ENCODE results near the gene CDC42SE1. TPM values are rescaled to one million over a fixed set of nuclear protein-coding genes. Genes with fewer than 3 reads are reported as not detected.
"Not testable (repeated sequence)": the region's sequence is repeated elsewhere in the genome, so short reads cannot be mapped to it uniquely, and the experiment has no call there.

Gene CDC42SE1, protein sequence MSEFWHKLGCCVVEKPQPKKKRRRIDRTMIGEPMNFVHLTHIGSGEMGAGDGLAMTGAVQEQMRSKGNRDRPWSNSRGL
- 47.6 and 54.9 TPM in 2 replicates for total RNA-seq (2014; rRNA removed; shearing (Covaris generic); ENCODE audit: low replicate concordance)

GRCh38 chr1:151059109-151060006 is at the start of gene CDC42SE1:
Gene CDC42SE1, minus strand, starts transcription at chr1:151059622. Its CDS starts 3,892 bp downstream, at chr1:151055730.
- in situ Hi-C loops (cut with HindIII; ENCODE audit: low pct_unique_long_range_greater_than_20kb, low sequenced_read_pairs), result no loop called here
- DNase-seq (ENCODE audit: low read depth), result peak; percentile 84

DNA sequence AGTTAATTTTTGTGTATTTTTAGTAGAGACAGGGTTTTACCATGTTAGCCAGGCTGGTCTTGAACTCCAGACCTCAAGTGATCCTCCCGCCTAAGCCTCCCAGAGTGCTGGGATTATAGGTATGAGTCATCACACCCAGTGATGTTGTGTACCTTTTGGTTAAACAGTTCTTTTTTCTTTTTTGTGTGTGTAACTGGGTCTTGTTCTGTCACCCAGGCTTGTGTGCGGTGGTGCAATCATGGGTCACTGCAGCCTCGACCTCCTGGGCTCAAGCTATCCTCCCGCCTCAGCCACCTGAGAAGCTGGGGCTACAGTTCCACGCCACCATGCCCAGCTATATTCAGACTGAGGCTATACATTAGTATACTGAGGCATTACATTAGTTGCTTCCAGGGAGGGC is 48.9 kb upstream of the CDC42SE1 start:
- no peak for DNase-seq (ENCODE audit: low read depth)
- in situ Hi-C loops (cut with HindIII; ENCODE audit: low pct_unique_long_range_greater_than_20kb, low sequenced_read_pairs), result no loop called here

DNA sequence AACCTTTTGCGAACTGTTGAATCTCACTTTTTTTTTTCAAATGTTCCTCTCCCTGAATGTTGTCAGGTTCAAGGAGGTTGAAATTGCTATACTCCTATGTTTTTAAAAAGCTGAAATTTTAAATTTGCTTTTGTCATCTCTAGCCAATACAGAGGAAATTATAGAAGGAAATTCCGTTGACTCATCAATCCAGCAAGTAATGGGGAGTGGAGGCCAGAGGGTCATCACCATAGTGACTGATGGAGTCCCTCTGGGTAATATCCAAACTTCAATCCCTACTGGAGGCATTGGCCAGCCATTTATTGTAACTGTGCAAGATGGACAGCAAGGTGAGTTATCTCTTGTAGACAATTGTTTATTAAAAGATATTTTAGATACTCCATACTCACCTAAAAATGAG is 47.5 kb upstream of the CDC42SE1 start:
- no peak for DNase-seq (ENCODE audit: low read depth)
- in situ Hi-C loops (cut with HindIII; ENCODE audit: low pct_unique_long_range_greater_than_20kb, low sequenced_read_pairs), result no loop called here

DNA sequence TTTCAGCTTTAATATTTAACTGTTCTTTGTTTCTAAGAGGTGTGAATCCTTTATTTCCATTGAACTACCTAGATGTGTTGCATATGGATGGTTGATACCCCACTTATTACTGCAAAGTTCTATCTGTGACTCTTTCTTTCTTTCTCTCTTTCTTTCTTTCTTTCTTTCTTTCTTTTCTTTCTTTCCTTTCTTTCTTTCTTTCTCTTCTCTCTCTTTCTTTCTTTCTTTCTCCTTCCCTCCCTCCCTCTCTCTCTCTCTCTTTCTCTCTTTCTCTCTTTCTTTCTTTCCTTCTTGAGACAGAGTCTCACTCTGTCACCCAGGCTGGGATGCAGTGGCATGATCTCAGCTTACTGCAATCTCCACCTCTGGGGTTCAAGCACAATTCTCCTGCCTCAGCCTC is 45.2 kb upstream of the CDC42SE1 start:
- no peak for DNase-seq (ENCODE audit: low read depth)
- in situ Hi-C loops (cut with HindIII; ENCODE audit: low pct_unique_long_range_greater_than_20kb, low sequenced_read_pairs), result no loop called here

- in situ Hi-C loops (cut with HindIII; ENCODE audit: low pct_unique_long_range_greater_than_20kb, low sequenced_read_pairs), result loop anchor here (10.0 kb wide), 1 partner anchor 147 kb away; no protein-coding TSS in a partner anchor
- no peak for DNase-seq (ENCODE audit: low read depth)
These were observed 38.7 kb upstream of the CDC42SE1 start for GRCh38 chr1:151098126-151098525.

DNA sequence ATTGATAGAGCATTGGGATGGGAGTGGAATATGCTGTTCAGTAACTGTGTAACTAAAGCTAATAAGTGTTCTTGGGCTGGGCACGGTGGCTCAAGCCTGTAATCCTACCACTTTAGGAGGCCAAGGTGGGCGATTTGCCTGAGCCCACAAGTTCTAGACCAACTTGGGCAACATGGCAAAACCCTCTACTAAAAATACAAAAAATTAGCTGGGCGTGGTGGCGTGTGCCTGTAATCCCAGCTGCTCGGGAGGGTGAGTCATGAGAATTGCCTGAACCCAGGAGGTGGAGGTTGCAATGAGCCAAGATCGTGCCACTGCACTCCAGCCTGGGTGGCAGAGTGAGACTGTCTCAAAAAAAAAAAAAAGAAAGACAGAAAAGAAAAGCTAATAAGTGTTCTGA is 38.0 kb upstream of the CDC42SE1 start:
- in situ Hi-C loops (cut with HindIII; ENCODE audit: low pct_unique_long_range_greater_than_20kb, low sequenced_read_pairs), result loop anchor here (10.0 kb wide), 1 partner anchor 147 kb away; no protein-coding TSS in a partner anchor

DNA sequence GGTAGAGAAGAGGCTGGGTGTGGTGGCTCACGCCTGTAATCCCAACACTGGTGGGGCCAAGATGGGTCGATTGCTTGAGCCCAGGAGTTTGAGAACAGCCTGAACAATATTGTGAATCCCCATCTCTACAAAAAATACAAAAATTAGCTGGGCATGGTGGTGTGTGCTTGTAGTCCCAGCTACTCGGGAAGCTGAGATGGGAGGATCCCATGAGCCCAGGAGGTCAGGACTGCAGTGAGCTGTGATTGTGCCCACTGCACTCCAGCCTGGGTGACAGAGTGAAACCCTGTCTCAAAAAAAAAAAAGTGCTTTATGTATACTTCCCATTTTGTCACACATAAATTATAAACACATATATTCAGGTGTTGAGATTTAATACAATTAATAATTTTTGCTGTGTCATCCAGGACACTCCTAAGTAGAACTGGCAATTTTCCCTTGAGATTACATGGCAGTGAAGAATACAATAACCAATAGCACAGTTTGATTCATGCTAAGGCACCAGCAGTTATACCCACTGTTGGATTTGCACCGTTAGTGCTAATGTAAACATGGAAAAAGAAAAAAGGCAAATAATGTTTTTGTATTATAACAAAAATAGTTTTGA is 26.6 kb upstream of the CDC42SE1 start:
- in situ Hi-C loops (cut with HindIII; ENCODE audit: low pct_unique_long_range_greater_than_20kb, low sequenced_read_pairs), result no loop called here
- DNase-seq (ENCODE audit: low read depth), result no peak

More for the DNA sequence above, 38.0 kb upstream of the CDC42SE1 start:
- not testable (repeated sequence) for DNase-seq (ENCODE audit: low read depth)

- in situ Hi-C loops (cut with HindIII; ENCODE audit: low pct_unique_long_range_greater_than_20kb, low sequenced_read_pairs), result no loop called here
- no peak for DNase-seq (ENCODE audit: low read depth)
These were observed 12.8 kb upstream of the CDC42SE1 start for GRCh38 chr1:151072224-151072623.

GRCh38 chr1:151070474-151071276 is 11.3 kb upstream of the CDC42SE1 start, which contains the start of gene GABPB2:
Gene GABPB2, plus strand, starts transcription at chr1:151070761. Its CDS starts 17,429 bp downstream, at chr1:151088190.
- peak; percentile 93 for DNase-seq (ENCODE audit: low read depth)
- in situ Hi-C loops (cut with HindIII; ENCODE audit: low pct_unique_long_range_greater_than_20kb, low sequenced_read_pairs), result no loop called here

DNA sequence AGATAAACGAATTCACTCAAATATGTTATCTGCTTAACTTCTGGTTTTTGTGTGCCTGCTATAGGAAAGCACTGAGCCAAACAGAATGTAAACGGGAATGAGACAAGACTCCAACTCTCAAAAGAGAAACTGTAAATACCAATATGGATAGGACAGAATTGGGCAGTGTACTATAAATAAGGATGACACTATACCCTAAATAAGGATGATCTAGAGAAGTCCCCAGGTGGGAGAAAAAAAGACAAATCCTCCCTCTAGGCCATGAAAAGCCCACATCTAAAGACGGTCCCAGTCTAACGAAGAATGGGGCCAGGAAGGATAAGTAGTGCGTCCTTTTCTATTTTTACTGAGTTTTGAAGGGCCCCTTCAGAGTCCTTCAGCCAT is 9.7 kb upstream of the CDC42SE1 start:
- DNase-seq (ENCODE audit: low read depth), result no peak
- in situ Hi-C loops (cut with HindIII; ENCODE audit: low pct_unique_long_range_greater_than_20kb, low sequenced_read_pairs), result no loop called here

- DNase-seq (ENCODE audit: low read depth), result no peak
- in situ Hi-C loops (cut with HindIII; ENCODE audit: low pct_unique_long_range_greater_than_20kb, low sequenced_read_pairs), result no loop called here
These were observed 7.8 kb upstream of the CDC42SE1 start for GRCh38 chr1:151067185-151067584.

DNA sequence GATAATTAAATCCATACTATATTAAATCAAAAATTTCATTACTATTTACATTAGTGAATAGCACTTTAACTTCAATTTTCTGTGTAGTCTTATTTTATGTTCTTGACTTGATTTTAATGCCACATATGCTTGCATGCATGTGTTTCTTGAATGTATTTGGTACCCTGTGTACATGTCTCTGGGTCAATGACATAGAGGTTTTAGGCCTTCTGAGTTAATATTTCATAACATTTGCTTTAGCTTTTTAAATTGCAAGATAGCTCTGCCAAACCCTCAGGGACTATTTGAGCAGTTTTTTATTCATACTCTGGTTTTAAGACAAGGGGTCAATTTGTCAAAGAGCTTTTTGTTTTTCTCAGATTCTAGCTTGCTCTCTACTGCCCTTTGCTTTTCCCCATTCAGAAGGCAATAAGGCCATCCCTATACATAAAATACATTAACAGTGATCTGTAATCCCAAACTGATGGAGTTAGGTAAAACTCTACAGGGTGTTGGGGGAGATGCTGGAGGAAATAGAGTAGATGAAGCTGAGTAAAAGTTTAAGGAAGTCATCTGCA is 5.7 kb upstream of the CDC42SE1 start:
- DNase-seq (ENCODE audit: low read depth), result no peak
- in situ Hi-C loops (cut with HindIII; ENCODE audit: low pct_unique_long_range_greater_than_20kb, low sequenced_read_pairs), result no loop called here

DNA sequence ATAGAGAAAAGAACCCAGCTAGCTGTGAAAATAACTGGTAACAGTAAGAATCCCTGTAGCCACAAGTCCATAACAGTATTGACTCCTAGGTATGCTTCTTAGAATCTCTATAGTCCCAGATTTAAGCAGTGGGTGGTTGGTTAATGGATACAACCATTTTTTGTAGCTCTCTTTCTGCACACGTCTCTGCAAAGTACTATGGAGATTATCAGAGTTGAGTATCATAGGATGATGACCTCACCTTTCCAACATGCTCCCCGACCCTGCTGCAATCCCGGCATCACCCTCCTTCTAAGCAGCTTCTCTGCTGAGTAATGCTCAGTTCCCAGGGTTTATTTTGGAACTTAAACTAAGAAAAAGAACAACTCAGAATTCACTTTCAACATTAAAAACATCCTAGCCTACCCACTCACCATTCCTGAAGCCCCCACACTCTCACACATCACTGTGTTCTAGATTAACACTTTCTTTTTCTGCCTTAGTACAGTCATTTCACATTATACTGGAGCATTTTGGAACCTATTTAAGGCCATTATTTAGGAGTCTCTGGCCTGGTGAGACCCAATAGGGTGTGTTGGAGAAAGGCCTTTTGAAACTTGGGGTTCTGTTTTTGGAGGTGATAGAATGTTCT is 3.4 kb upstream of the CDC42SE1 start:
- DNase-seq (ENCODE audit: low read depth), result peak; percentile 70

GRCh38 chr1:151061704-151062103 is 2.3 kb upstream of the CDC42SE1 start:
- in situ Hi-C loops (cut with HindIII; ENCODE audit: low pct_unique_long_range_greater_than_20kb, low sequenced_read_pairs), result no loop called here

More for the DNA sequence above, 3.4 kb upstream of the CDC42SE1 start:
- in situ Hi-C loops (cut with HindIII; ENCODE audit: low pct_unique_long_range_greater_than_20kb, low sequenced_read_pairs), result no loop called here

GRCh38 chr1:151060657-151061421 is 1.4 kb upstream of the CDC42SE1 start:
- DNase-seq (ENCODE audit: low read depth), result peak; percentile 74

More at GRCh38 chr1:151061704-151062103, 2.3 kb upstream of the CDC42SE1 start:
- no peak for DNase-seq (ENCODE audit: low read depth)

GRCh38 chr1:151060007-151060656 is 710 bp upstream of the CDC42SE1 start, which contains the start of gene MLLT11:
Gene MLLT11, plus strand, starts transcription at chr1:151060397. Its CDS starts 6,828 bp downstream, at chr1:151067225.
- peak; percentile 87 for DNase-seq (ENCODE audit: low read depth)
- in situ Hi-C loops (cut with HindIII; ENCODE audit: low pct_unique_long_range_greater_than_20kb, low sequenced_read_pairs), result no loop called here

More at GRCh38 chr1:151060657-151061421, 1.4 kb upstream of the CDC42SE1 start:
- in situ Hi-C loops (cut with HindIII; ENCODE audit: low pct_unique_long_range_greater_than_20kb, low sequenced_read_pairs), result no loop called here

All from Caki2 (cell line).